Activated CD4-positive, CD25-positive, alpha-beta regulatory T cell treated with anti-CD3 and anti-CD28 coated beads, Interleukin-2, amount 50 U/mL, for 24 hours (primary cell): Measurements from ENCODE around the gene RTN4R.

Source experiments
- ATAC-seq, 2 donors: fragments of 150-1000 bp; cut with Tn5 transposase; one replicate each; pipeline ENCODE4 v1.10.0; 2021; ENCODE audit warnings: mild to moderate bottlenecking in 1 of 2, moderate library complexity in 1 of 2

The RTN4R gene

DNA sequence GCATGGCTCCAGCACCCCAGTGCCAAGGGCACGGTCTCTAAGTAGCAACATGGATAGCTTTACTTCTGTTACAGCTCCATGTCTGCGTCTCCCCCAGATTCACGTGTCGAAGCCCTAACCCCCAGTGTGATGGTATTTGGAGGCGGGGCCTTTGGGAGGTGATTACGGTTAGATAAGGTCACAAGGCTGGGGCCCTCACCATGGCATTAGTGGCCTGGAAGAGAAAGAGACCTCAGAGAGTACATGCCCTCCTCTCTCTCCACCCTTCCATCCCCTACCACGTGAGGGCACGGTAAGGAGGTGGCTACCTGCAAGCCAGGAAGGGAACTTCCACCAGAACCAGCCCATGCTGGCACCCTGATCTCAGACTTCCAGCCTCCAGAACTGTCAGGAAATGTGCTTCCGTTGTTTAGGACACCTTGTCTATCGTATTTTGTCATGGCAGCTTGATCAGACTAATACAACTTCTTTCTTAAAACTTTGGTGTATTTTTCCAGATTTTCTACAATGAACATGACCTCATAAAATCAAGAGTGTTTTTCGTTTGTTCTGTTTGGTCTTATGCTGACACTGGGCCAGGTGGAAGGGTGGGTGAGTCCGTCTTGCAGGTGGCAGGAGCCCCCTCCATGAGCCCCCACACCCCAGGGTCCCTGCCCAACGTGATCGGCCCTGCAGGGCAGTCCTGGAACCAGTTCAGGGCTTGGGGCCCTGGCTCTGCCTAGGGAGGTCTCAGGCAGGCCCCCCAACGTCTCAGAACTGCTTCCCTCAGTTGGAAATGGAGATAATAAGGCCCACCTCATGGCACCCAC, 10.7 kb downstream of the RTN4R start:
- no peak for ATAC-seq

DNA sequence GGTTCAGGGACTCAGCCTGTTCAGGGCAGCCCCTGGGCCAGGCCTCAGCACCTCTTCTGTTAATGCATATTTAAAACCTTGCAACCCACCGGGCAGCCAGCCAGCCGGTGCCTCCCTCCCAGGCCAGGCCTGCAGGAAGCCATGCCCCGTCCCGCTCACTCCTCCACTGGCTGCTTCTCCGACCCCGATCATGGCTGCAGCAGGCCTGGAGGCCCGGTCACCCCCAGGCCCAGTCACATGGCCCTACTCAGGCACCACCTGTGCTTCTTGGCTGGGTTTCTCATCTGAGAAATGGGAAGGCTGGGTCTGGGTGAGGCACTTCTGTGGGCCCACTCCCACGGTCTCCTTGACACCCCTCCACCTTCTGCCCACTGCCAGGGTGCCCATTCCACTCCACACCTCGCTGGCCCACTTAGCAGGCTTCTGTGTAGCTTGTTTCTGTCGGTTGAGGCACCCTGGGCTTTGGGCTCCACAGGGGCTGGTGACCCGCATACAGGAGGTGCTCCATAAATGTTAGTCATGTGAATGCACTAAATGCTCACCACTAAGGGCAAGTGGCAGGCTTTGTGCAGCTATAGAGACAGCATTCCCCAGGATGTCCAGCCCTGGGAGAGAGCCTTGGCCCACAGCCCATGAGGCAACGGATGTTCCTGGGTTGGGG, 11.4 kb downstream of the RTN4R start:
- no peak for ATAC-seq

GRCh38 chr22:20256027-20256426, 12.1 kb downstream of the RTN4R start:
- ATAC-seq, result no peak

DNA sequence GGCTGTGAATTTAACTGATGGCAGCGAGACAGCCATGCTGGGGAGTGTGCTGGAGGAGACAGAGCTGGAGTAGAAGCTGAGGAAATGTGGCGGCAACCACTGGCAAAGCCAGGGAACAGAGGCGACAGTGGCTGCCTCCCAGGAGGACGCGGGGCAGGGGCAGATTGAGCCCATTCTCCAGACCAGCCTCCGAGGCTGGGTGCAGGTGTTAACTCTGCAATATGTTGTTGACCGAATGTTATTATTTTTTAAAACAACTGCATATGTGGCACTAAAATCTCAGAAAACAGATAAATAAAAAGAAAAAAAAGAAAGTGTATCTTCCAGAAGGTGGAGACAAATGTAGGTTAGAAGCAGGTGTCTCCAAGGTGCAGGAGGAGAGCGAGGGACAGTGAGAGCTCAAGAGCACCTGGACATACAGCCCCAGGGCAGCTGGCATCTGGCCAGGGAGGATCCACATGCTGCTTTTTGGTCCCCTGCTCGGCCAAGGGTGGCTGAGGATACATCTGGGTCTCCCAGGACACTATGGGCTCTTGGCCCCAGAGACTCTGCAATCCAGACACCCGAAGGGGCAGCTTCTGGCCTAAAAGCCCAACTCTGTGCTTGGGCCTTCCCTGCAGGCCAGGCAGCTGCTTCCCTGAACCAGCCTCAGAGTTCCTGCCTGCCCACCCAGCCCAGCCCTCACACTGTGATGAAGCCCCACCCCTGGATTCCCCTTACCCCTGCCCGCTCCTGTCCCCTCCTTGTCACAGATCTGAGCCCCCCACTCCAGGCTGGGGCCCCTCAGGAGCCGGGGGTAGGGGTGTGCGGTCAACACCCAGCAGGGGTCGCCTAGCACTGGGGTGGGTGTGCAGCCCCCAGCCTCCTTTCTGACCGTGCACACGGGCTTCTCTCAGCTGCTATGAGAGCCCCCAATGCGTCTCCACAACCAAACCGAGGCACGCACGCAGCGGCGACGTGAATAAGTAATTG, 12.9 kb downstream of the RTN4R start:
- ATAC-seq, result no peak

GRCh38 chr22:20253161-20253560, 15.0 kb downstream of the RTN4R start:
- no peak for ATAC-seq

DNA sequence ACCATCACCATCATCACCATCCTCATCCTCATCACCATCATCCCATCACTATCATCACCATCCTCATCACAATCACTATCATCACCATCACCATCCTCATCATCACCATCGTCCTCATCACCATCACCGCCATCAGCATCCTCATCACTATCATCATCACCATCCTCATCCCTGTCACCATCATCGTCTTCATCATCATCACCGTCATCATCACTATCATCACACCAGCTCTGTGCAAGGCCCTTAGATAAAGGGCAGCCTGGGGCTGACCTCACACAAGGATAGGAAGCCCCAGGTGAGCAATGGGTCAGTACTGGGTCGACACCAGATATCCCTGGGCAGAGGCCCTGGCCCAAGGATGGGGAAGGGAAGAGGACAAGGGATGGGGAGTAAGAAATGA, 16.1 kb downstream of the RTN4R start:
- no peak for ATAC-seq

GRCh38 chr22:20251491-20251890, 16.6 kb downstream of the RTN4R start:
- no peak for ATAC-seq

DNA sequence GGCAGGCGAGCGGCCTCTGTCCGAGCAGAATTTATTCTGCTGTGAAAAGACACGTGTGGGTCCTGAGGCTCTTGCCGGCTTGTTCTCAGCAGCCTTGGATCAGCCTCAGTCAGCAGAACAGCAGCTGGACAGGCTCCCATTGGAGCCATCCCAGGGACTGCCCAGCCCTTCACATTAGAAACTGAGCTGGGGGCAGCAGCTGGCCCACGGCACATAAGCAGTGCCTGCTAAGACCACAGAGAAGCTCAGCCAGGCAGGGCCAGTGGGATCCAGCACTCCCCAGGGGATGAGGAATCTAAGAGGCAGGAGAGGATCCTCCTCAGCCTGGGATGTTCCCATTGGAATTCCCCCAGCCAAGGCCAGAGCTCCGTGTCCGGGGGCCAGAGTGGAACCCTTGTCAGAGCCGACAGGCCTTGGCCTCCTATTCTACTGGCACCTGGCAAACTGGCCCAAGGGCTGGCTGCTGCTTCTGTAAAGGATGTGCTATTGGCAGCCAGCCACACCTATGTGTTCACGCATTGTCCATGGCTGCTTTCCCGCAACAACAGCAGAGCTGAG, 18.2 kb downstream of the RTN4R start:
- no peak for ATAC-seq

- ATAC-seq, result no peak
These were observed 19.6 kb downstream of the RTN4R start for GRCh38 chr22:20248461-20248978.

GRCh38 chr22:20247608-20248171, 20.4 kb downstream of the RTN4R start:
- no peak for ATAC-seq

DNA sequence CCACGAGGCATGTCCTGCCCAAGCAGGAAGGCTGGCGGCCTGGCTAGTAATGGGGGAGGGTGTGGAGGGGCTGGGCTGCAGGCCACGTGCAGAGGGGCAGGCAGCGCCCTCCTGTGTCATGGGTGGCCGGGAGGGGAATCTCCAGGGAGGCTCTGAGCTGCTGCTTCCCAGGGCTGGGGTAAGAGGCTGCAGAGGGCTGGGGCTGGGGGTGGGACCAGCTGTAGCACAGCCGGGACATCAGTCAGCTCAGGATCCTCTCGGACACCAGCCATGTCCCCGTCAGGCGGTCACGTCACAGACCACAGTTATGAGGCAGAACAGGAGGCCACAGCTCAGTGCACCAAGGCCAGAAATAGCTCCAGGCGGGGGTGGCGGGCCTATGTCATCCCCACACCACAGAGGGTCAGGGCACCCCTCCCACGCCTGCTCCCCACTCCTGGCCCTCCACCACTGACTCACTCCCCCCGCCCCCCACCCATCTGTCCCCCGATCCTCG, 21.1 kb downstream of the RTN4R start:
- no peak for ATAC-seq

DNA sequence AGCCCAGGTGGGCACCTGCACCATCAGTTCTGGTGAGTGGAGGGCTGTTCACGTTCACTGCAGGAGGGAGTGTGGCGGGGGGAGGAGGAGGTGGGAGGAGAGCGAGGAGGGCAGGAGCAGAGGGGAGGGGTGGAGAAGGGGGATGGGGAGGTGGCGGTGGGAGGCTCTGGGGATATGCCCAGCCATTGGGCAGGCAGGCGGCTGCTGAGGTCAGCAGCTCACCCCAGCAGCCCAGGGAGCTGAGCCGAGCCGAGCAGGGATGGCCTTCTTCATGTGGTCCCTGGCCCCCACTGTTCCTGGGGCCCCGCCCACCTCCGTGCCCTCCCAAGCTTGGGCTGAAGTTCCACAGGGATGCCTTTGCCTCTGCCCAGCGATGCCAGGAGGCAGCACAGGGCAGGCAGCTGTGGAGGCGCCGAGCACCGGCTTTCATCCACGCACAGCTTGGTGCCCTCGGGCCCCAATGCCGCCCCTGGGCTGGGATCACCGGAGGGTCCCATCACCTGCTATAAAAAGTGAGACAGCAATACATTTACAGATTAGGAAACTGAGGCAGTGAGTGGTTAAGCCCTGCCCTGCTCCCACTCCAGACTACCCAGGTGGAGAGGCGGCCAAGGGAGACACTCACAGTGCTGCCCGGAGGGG, 21.6 kb downstream of the RTN4R start:
- no peak for ATAC-seq

GRCh38 chr22:20245577-20246367, 22.3 kb downstream of the RTN4R start:
- ATAC-seq, result no peak

- peak; percentile 39 to 40 for ATAC-seq
These were observed 23.2 kb downstream of the RTN4R start for GRCh38 chr22:20244691-20245576.

DNA sequence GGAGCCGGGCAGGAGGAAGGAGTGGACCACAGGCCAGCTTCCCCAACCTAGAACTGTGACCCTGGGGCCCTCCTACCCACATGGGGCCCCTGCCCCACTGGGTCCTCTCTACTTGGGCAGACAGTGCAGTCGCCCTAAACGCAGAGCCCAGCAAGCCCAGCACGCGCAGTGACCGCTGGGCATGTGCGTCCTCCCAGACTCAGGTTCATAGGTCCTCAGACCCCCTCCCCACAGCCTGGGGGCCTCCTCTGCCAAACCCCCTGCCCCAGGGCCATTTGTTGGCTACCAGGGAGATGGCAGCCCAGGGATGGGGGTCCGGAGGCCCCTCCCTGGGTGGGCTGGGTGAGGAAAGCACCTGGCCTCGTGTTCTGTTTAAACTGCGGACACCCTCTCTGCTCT, 23.9 kb downstream of the RTN4R start:
- no peak for ATAC-seq

DNA sequence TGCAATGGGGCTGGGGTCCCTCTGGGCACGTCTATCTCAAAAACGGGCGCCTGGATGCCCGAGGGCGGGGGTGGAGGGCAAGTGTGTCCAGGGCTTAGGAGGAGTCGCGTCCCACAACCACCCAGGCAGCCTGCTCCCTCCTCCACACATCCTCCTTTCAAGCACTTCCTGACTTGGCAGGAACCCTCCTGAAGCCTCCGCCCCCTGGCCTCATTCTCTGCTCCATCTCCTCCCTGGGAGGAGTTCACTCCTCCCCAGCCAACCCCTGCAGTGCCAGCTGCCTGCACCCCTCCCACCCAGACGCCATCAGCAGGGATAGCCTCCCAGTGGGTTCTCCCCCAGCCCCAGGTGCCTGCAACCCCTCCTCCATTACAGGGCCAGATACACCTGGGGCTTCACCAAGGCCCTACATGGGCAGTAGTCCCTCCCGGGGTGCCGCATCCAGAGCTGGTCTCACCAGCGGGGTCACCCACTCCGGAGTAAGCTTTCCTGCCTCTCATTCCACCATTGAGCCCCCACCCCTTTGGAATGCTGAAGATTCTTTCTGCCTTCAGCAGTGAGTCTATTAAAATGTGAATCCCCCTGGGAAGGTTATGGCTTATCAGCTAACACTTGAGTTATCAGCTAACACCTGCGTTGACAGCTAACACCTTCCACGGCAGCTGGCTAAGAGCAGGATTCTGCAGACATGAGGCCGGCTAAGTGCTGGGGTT, 24.4 kb downstream of the RTN4R start:
- peak; percentile 56 to 63 for ATAC-seq

DNA sequence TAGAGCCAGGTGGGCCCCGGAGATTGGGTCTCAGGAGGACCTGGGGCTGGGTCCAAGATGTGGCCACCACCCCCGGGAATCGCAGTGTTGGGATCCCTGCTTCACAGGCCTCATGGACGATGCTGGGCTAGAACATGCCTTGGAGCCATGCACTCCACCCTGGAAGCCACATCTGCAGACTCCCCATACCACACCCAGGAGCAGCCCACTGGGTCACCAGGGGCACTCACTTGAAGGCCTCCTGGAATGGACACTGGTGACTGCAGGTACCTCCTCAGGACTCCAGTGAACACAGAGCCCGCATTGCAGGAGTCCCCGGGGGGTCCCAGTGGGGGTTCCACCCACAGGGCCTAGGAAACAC, 25.0 kb downstream of the RTN4R start:
- no peak for ATAC-seq

DNA sequence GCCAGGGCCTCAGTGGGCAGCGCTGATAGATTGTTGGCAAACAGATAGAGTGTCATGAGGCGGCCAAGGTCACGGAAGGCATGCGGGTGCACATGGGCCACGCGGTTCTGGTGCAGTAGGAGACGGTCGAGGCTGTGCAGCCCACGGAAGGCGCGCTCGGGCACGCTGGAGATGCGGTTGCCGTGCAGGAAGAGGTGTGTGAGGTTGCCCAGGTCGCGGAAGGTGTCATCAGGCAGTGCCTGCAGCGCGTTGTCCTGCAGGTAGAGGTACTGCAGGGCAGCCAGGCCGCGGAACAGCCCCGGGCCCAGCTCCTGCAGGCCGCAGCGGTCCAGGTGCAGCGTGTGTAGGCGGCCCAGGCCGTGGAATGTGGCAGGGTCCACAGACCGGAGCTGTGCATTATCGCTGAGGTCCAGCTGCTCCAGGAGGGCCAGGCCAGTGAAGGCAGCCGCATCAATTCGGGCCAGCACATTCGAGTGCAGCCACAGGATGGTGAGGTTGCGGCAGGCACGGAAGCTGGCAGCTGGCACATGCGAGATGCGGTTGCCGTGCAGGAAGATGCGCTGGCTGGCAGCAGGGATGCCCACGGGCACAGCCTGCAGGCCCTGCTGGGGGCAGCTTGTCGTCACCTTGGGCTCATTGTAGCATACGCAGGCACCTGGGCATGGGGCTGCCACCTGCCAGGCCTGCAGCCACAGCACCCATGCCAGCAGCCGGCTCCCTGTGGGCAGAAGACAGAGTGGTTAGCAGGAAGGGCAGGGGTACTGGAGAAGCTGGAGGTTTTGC, 25.5 kb downstream of the RTN4R start:
- ATAC-seq, result no peak
